ENCODE measurements around the gene NTN4. TPM values are rescaled to one million over a fixed set of nuclear protein-coding genes. Genes with fewer than 3 reads are reported as not detected.
"Not testable (repeated sequence)": the region's sequence is repeated elsewhere in the genome, so short reads cannot be mapped to it uniquely, and the experiment has no call there.

The NTN4 gene
- total and polyA plus RNA-seq, 4 donors, result 19.5 to 68.9 (median 63.8) TPM

DNA sequence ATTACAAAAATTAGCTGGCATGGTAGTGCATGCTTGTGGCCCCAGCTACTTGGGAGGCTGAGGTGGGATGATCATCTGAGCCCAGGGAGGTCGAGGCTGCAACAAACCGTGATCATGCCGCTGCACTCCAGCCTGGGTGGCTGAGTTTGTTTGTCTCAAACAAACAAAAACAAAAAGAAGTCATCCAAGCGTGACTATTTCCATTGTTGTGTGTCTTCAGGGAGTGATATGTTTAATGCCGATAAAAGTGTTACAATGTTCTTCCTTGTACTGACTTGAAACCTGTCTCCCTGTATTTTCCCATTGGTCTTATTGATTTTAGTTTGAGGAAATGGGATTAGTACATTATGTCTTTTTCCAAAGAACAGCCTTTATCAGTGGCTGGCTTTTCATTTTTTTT lies 163.7 kb downstream of the NTN4 start:
- WGBS, 2 donors, result 91 to 94% methylated on average over 5 of the region's 5 CpGs
- no peaks in the 10 kb centered on the region for H3K9me3 ChIP-seq (ENCODE audit: control insufficient read depth, low read length)
- H3K4me3 ChIP-seq (ENCODE audit: low read length in 2 of 2), result no peak overlapping the region
- peaks cover 0 to 2% of the 10 kb centered on the region in 2 donors for H3K4me1 ChIP-seq (ENCODE audit: control insufficient read depth in 1 of 2, insufficient read depth in 2 of 2, low read length in 2 of 2)
- DNase-seq (no peak), ATAC-seq (ENCODE audit: low FRiP score) (no peak)
- no peak overlapping the region for H3K27ac ChIP-seq (ENCODE audit: low read depth in 1 of 2, low read length in 2 of 2)
- H3K27me3 ChIP-seq (ENCODE audit: control insufficient read depth in 1 of 2, insufficient read depth in 2 of 2, low read length in 1 of 2), result no peaks in the 10 kb centered on the region
- no peaks in the 10 kb centered on the region for H3K36me3 ChIP-seq (ENCODE audit: control insufficient read depth in 1 of 2, insufficient read depth in 2 of 2, low read length in 1 of 2)
- intact Hi-C loops (cut with DNase I), result no loop called here

DNA sequence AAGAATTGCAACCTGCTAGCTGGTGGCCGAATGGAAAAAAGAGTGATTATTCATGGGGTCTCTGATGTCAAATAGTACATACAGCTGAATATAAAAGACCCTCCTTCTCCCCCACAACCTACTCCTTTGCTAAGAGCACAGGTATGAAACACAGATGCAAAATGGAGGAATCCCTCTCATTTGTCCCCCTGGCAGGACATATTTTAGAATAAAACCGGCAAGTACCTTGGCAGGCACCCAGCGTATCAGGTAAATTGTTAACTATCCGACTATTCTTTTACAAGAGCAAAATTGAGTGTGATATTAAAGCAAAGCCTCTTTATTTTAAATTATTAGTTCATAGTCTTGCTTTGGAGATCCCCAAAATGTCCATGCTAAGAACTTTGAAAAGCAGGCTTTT lies 165.6 kb downstream of the NTN4 start:
- no peaks in the 10 kb centered on the region for H3K9me3 ChIP-seq (ENCODE audit: control insufficient read depth, low read length)
- H3K27me3 ChIP-seq (ENCODE audit: control insufficient read depth in 1 of 2, insufficient read depth in 2 of 2, low read length in 1 of 2), result no peaks in the 10 kb centered on the region
- no peak overlapping the region for H3K27ac ChIP-seq (ENCODE audit: low read depth in 1 of 2, low read length in 2 of 2)
- no peaks in the 10 kb centered on the region for H3K36me3 ChIP-seq (ENCODE audit: control insufficient read depth in 1 of 2, insufficient read depth in 2 of 2, low read length in 1 of 2)
- H3K4me1 ChIP-seq (ENCODE audit: control insufficient read depth in 1 of 2, insufficient read depth in 2 of 2, low read length in 2 of 2), result peaks cover 0 to 2% of the 10 kb centered on the region in 2 donors
- intact Hi-C loops (cut with DNase I), result no loop called here
- ATAC-seq (ENCODE audit: low FRiP score), result no peak
- WGBS, 2 donors, result 76 to 79% methylated on average over 4 of the region's 4 CpGs
- H3K4me3 ChIP-seq (ENCODE audit: low read length in 2 of 2), result no peak overlapping the region
- no peak for DNase-seq

DNA sequence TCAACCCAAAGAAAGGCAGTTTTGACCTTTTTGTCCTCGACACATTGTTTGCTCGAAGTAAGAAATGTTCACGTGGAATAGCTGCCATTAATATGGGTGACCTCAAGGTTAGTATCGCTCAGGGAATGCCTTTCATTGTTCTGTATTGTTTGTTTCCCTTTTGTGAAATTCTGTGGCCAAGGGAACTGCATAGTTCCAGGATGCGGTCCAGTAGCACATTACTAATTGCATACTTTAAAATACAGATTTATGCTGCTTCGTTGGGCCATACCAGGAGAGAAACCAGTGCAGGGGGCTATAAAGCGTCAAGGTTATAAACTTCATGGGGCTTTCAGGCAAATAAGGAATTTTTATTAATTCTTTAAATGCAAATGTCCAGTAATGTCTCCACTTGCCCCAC lies 166.0 kb downstream of the NTN4 start:
- H3K4me3 ChIP-seq (ENCODE audit: low read length in 2 of 2), result no peak overlapping the region

DNA sequence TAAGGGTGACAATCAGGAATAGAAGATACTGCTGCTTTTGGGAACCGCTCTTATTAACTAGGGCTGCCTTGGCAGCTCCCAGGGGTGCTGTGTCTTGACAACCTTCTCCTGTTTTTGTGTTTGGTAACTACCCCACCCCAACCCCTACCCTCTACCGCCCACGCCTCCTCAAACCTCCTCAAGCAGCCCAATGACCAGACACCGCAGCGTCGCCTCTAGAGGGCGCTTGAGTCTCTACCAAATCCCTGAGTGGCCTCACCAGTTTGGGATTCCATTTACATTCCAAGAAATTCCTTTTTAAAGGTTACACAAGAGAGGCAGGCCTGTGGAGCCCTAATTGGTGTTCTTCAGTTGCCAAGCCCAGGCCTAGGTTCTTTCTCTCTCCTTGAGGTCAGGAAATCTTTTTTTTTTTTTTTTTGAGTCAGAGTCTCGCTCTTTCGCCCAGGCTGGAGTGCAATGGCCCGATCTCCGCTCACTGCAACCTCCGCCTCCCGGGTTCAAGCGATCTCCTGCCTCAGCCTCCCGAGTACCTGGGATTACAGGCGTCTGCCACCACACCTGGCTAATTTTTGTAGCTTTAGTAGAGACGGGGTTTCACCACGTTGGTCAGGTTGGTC lies 166.9 kb downstream of the NTN4 start:
- no peak overlapping the region for H3K27ac ChIP-seq (ENCODE audit: low read depth in 1 of 2, low read length in 2 of 2)

More for the DNA sequence above, 166.0 kb downstream of the NTN4 start:
- Histone ChIP-seq H3K9me3 (ENCODE audit: control insufficient read depth, low read length) (no peaks in the 10 kb centered on the region), H3K36me3 (ENCODE audit: control insufficient read depth in 1 of 2, insufficient read depth in 2 of 2, low read length in 1 of 2) (no peaks in the 10 kb centered on the region), H3K4me1 (ENCODE audit: control insufficient read depth in 1 of 2, insufficient read depth in 2 of 2, low read length in 2 of 2) (peaks cover 0 to 2% of the 10 kb centered on the region in 2 donors), H3K27ac (ENCODE audit: low read depth in 1 of 2, low read length in 2 of 2) (no peak overlapping the region), H3K27me3 (ENCODE audit: control insufficient read depth in 1 of 2, insufficient read depth in 2 of 2, low read length in 1 of 2) (no peaks in the 10 kb centered on the region)
- intact Hi-C loops (cut with DNase I), result loop anchor here in 1 of 2 donors (5.0 kb wide), 1 partner anchor 193 kb away; no protein-coding TSS in a partner anchor
- no peak for DNase-seq
- ATAC-seq (ENCODE audit: low FRiP score), result no peak
- WGBS, 2 donors, result 88 to 91% methylated on average over 7 of the region's 7 CpGs

DNA sequence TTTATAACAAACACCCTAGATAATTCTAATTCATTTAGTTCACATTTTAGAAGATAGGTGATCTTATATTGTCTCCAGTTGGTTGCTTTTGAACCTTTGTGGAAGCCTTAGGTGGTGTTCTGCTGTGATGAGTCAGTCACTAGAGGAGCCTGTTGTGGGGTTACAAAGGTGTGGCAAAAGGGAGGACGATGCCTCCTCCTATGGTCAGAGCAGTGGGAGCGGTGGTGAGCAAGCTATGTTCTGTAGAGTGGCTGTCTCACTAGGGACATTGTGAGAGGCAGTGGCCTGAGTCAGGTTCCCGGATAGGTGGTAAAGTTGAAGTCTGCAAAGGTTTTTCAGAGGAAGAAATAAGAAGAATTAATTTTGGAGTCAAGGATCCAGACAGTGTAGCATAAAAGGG lies 167.7 kb downstream of the NTN4 start:
- no peak overlapping the region for H3K27ac ChIP-seq (ENCODE audit: low read depth in 1 of 2, low read length in 2 of 2)
- H3K9me3 ChIP-seq (ENCODE audit: control insufficient read depth, low read length), result no peaks in the 10 kb centered on the region
- no peak for ATAC-seq (ENCODE audit: low FRiP score)
- intact Hi-C loops (cut with DNase I), result loop anchor here (2.0 to 5.0 kb wide), 2 partner anchors 192 to 194 kb away; no protein-coding TSS in a partner anchor
- no peak overlapping the region for H3K4me3 ChIP-seq (ENCODE audit: low read length in 2 of 2)
- WGBS, 2 donors, result 93 to 95% methylated on average over 3 of the region's 3 CpGs
- no peaks in the 10 kb centered on the region for H3K27me3 ChIP-seq (ENCODE audit: control insufficient read depth in 1 of 2, insufficient read depth in 2 of 2, low read length in 1 of 2)
- no peak for DNase-seq
- H3K36me3 ChIP-seq (ENCODE audit: control insufficient read depth in 1 of 2, insufficient read depth in 2 of 2, low read length in 1 of 2), result no peaks in the 10 kb centered on the region
- H3K4me1 ChIP-seq (ENCODE audit: control insufficient read depth in 1 of 2, insufficient read depth in 2 of 2, low read length in 2 of 2), result no peaks in the 10 kb centered on the region

More for the DNA sequence above, 166.9 kb downstream of the NTN4 start:
- Histone ChIP-seq H3K9me3 (ENCODE audit: control insufficient read depth, low read length) (no peaks in the 10 kb centered on the region), H3K4me1 (ENCODE audit: control insufficient read depth in 1 of 2, insufficient read depth in 2 of 2, low read length in 2 of 2) (no peaks in the 10 kb centered on the region), H3K27me3 (ENCODE audit: control insufficient read depth in 1 of 2, insufficient read depth in 2 of 2, low read length in 1 of 2) (no peaks in the 10 kb centered on the region), H3K36me3 (ENCODE audit: control insufficient read depth in 1 of 2, insufficient read depth in 2 of 2, low read length in 1 of 2) (no peaks in the 10 kb centered on the region), H3K4me3 (ENCODE audit: low read length in 2 of 2) (no peak overlapping the region)
- intact Hi-C loops (cut with DNase I), result loop anchor here (2.0 to 5.0 kb wide), 2 partner anchors 191 to 194 kb away; no protein-coding TSS in a partner anchor
- peak; percentile 82 to 88 for DNase-seq
- ATAC-seq (ENCODE audit: low FRiP score), result peak; percentile 80
- WGBS, 2 donors, result 61 to 66% methylated on average over 18 of the region's 18 CpGs

DNA sequence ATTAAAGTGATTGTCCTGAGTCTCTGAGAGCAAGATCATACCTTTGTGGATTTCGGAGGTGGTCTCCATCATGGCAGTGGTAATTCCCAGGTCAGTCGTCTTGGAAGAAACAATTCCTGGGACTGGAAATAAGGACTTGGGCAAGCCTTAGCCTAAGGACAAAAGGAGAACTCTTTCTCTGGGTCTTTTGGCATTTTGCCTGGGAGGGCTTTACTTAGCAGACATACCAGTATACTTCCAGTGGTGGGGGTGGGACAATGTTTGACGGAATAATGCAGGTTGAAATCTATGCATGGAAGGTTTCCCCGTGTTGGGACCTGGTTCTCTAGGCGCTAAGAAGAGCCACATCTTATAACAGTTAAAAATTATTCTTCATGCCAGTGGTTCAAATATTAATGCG lies 168.8 kb downstream of the NTN4 start:
- Histone ChIP-seq H3K9me3 (ENCODE audit: control insufficient read depth, low read length) (no peaks in the 10 kb centered on the region), H3K4me1 (ENCODE audit: control insufficient read depth in 1 of 2, insufficient read depth in 2 of 2, low read length in 2 of 2) (no peaks in the 10 kb centered on the region), H3K4me3 (ENCODE audit: low read length in 2 of 2) (no peak overlapping the region), H3K36me3 (ENCODE audit: control insufficient read depth in 1 of 2, insufficient read depth in 2 of 2, low read length in 1 of 2) (no peaks in the 10 kb centered on the region), H3K27ac (ENCODE audit: low read depth in 1 of 2, low read length in 2 of 2) (no peak overlapping the region), H3K27me3 (ENCODE audit: control insufficient read depth in 1 of 2, insufficient read depth in 2 of 2, low read length in 1 of 2) (no peaks in the 10 kb centered on the region)
- ATAC-seq (ENCODE audit: low FRiP score) (no peak), DNase-seq (no peak)
- intact Hi-C loops (cut with DNase I), result loop anchor here (2.0 to 5.0 kb wide), 2 partner anchors 193 to 196 kb away; no protein-coding TSS in a partner anchor
- 89 to 90% methylated on average over 6 of the region's 6 CpGs for WGBS, 2 donors

DNA sequence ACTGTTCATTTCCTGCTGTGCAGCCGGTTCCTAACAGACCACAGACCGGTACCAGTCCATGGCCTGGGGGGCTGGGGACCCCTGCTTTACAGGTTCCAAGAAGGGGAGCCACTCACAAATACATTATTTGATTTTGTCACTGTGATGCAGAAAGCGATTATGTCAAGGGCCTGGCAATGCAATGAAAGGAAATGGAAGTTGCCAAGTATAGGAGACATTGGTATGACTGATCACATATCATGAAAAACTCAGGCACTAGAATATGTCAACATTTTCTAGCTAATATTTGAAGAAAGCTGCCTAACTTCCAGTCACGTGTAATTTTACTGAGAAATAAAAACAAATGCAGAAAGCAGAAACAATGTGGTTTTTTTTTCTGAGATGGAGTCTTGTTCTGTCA lies 170.4 kb downstream of the NTN4 start:
- ATAC-seq (ENCODE audit: low FRiP score), result no peak
- no peak for DNase-seq
- no peak overlapping the region for H3K27ac ChIP-seq (ENCODE audit: low read depth in 1 of 2, low read length in 2 of 2)
- no peaks in the 10 kb centered on the region for H3K36me3 ChIP-seq (ENCODE audit: control insufficient read depth in 1 of 2, insufficient read depth in 2 of 2, low read length in 1 of 2)
- H3K4me1 ChIP-seq (ENCODE audit: control insufficient read depth in 1 of 2, insufficient read depth in 2 of 2, low read length in 2 of 2), result no peaks in the 10 kb centered on the region
- WGBS, 2 donors, result 39 to 42% methylated on average over 4 of the region's 4 CpGs
- no peaks in the 10 kb centered on the region for H3K9me3 ChIP-seq (ENCODE audit: control insufficient read depth, low read length)
- no peaks in the 10 kb centered on the region for H3K27me3 ChIP-seq (ENCODE audit: control insufficient read depth in 1 of 2, insufficient read depth in 2 of 2, low read length in 1 of 2)
- H3K4me3 ChIP-seq (ENCODE audit: low read length in 2 of 2), result no peak overlapping the region
- intact Hi-C loops (cut with DNase I), result loop anchor here in 1 of 2 donors (5.0 kb wide), 1 partner anchor 197 kb away; no protein-coding TSS in a partner anchor

DNA sequence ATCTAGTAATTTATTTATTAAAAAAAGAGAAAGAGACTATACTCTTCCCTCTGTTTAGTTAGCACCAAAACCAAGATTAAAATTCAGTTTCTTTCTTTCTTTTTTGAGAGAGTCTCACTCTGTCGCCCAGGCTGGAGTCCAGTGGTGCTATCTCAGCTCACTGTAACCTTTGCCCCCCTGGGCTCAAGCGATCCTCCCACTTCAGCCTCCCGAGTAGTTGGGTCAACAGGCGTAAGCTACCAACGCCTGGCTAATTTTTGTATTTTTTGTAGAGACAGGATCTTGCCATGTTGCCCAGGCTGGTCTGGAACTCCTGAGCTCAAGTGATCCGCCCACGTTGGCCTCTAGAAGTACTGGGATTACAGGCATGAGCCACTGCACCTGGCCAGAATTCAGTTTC lies 174.1 kb downstream of the NTN4 start:
- whole genome bisulfite sequencing, 2 donors, result 90 to 91% methylated on average over 7 of the region's 7 CpGs
- H3K4me1 ChIP-seq (ENCODE audit: control insufficient read depth in 1 of 2, insufficient read depth in 2 of 2, low read length in 2 of 2); H3K4me3 ChIP-seq (ENCODE audit: low read length in 2 of 2); H3K27me3 ChIP-seq (ENCODE audit: control insufficient read depth in 1 of 2, insufficient read depth in 2 of 2, low read length in 1 of 2); ATAC-seq (ENCODE audit: low FRiP score); H3K27ac ChIP-seq (ENCODE audit: low read depth in 1 of 2, low read length in 2 of 2); intact Hi-C loops (cut with DNase I); H3K9me3 ChIP-seq (ENCODE audit: control insufficient read depth, low read length); DNase-seq; H3K36me3 ChIP-seq (ENCODE audit: control insufficient read depth in 1 of 2, insufficient read depth in 2 of 2, low read length in 1 of 2): not testable (repeated sequence)

DNA sequence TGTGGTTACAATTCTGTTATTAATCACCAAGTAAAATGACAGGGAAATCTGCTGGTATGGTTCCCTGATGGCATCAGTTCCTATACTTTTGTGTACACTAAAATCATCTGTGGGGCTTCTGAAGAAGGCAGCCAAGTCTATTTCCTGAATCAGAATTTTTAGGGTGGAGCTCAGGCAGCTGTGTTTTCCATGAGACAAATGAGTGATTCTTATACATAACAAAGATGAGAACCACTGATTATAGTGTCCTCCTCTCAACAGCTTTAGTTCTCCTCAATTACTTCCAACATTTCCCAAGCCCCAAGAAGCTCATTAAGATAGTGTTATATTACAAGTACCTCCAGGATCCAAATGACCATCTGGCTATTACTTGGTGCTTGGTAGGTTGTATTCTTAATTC lies 174.8 kb downstream of the NTN4 start:
- no peak overlapping the region for H3K4me3 ChIP-seq (ENCODE audit: low read length in 2 of 2)
- H3K36me3 ChIP-seq (ENCODE audit: control insufficient read depth in 1 of 2, insufficient read depth in 2 of 2, low read length in 1 of 2), result no peaks in the 10 kb centered on the region
- H3K27ac ChIP-seq (ENCODE audit: low read depth in 1 of 2, low read length in 2 of 2), result no peak overlapping the region
- intact Hi-C loops (cut with DNase I), result no loop called here
- ATAC-seq (ENCODE audit: low FRiP score) (no peak), DNase-seq (no peak)
- no peaks in the 10 kb centered on the region for H3K4me1 ChIP-seq (ENCODE audit: control insufficient read depth in 1 of 2, insufficient read depth in 2 of 2, low read length in 2 of 2)
- no peaks in the 10 kb centered on the region for H3K9me3 ChIP-seq (ENCODE audit: control insufficient read depth, low read length)
- no peaks in the 10 kb centered on the region for H3K27me3 ChIP-seq (ENCODE audit: control insufficient read depth in 1 of 2, insufficient read depth in 2 of 2, low read length in 1 of 2)

Data from aorta (tissue), 5 donors.